Neural progenitor cell (in vitro differentiated cells): ENCODE measurements around the gene COTL1.

Source experiments
- EZH2 ChIP-seq: fragments of 200-600 bp; sonication (generic); IDR thresholded peaks from 2 replicates; pipeline ENCODE4 v1.6.1; 2017; ENCODE audit warnings: antibody characterized with exemption, mild to moderate bottlenecking, moderate library complexity
- EZH2phosphoT487 ChIP-seq: fragments of 200-600 bp; sonication (generic); IDR thresholded peaks from 2 replicates; pipeline ENCODE4 v1.6.1; 2017; ENCODE audit warnings: antibody characterized with exemption
- TF ChIP-seq, protein P1 (sequence below): fragments of 200-600 bp; sonication (generic); IDR thresholded peaks from 2 replicates; pipeline ENCODE4 v1.5.1; 2017; ENCODE audit warnings: antibody characterized with exemption, mild to moderate bottlenecking

- no peak for TF ChIP-seq EZH2phosphoT487
- TF ChIP-seq, protein P1, sequence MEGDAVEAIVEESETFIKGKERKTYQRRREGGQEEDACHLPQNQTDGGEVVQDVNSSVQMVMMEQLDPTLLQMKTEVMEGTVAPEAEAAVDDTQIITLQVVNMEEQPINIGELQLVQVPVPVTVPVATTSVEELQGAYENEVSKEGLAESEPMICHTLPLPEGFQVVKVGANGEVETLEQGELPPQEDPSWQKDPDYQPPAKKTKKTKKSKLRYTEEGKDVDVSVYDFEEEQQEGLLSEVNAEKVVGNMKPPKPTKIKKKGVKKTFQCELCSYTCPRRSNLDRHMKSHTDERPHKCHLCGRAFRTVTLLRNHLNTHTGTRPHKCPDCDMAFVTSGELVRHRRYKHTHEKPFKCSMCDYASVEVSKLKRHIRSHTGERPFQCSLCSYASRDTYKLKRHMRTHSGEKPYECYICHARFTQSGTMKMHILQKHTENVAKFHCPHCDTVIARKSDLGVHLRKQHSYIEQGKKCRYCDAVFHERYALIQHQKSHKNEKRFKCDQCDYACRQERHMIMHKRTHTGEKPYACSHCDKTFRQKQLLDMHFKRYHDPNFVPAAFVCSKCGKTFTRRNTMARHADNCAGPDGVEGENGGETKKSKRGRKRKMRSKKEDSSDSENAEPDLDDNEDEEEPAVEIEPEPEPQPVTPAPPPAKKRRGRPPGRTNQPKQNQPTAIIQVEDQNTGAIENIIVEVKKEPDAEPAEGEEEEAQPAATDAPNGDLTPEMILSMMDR = no peak
- no peak for TF ChIP-seq EZH2
These were observed 36.4 kb upstream of the COTL1 start for GRCh38 chr16:84654238-84654637.
